VCaP (cell line): ENCODE results near the gene CSDE1.
A peak's percentile ranks its signal among the peaks of the same experiment; 100 is the strongest.
"Not testable (repeated sequence)": the region's sequence is repeated elsewhere in the genome, so short reads cannot be mapped to it uniquely, and the experiment has no call there.

ENCODE experiments used
- H3K27ac ChIP-seq: fragments of 450-650 bp; 2 replicates; pipeline ENCODE4 v1.5.1; 2017
- TF ChIP-seq, protein P1 (sequence below): fragments of 450-650 bp; conservative IDR thresholded peaks from 2 replicates; pipeline ENCODE4 v1.5.1; 2017; ENCODE audit warnings: mild to moderate bottlenecking, moderate library complexity

The CSDE1 gene

DNA sequence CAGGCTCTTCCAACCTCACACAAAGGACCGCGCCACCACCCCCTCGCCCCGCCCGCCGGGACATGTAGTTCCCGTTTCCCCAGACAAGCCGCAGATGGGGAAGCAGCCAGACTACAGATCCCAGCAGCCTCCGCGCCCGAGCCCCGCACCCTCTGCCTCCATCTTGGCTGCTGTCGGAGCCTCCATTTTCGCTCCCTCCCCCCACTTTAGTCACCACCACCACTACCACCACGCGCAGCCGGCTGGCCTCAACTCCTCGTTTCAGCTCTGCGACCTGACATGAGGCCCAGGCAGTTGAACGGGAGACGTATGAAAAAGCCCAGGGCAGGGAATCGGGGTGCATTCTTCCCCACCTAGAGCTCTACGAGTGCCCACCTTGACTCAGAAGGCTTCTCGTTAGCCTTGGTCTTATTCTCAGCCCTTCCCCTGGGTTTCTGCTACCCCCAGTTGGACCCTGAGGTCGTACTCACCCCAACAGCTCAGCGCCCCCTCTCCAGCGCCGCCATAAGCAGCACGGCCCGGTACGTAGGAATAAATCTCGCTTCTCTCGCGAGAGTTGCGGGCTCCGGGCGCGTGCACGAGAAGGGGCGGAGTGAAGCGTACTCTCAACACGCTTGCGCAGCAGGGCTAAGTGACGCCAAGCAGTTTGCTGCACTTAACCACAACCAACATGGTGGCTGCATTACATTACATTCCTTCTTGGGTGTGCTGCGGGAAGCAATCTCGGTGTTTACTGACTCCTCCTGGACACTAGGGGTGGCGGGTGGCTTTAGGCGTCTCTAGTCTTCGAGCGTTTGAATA, at the start of gene CSDE1:
Gene CSDE1, minus strand, starts transcription at position 530 of the 801 bp plus-strand sequence. CDS start 18,094 bp downstream, outside the sequence.
- TF ChIP-seq, protein P1, sequence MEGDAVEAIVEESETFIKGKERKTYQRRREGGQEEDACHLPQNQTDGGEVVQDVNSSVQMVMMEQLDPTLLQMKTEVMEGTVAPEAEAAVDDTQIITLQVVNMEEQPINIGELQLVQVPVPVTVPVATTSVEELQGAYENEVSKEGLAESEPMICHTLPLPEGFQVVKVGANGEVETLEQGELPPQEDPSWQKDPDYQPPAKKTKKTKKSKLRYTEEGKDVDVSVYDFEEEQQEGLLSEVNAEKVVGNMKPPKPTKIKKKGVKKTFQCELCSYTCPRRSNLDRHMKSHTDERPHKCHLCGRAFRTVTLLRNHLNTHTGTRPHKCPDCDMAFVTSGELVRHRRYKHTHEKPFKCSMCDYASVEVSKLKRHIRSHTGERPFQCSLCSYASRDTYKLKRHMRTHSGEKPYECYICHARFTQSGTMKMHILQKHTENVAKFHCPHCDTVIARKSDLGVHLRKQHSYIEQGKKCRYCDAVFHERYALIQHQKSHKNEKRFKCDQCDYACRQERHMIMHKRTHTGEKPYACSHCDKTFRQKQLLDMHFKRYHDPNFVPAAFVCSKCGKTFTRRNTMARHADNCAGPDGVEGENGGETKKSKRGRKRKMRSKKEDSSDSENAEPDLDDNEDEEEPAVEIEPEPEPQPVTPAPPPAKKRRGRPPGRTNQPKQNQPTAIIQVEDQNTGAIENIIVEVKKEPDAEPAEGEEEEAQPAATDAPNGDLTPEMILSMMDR = peak; percentile 67
- peak within 1 kb of the TSS; percentile 97 for H3K27ac ChIP-seq

DNA sequence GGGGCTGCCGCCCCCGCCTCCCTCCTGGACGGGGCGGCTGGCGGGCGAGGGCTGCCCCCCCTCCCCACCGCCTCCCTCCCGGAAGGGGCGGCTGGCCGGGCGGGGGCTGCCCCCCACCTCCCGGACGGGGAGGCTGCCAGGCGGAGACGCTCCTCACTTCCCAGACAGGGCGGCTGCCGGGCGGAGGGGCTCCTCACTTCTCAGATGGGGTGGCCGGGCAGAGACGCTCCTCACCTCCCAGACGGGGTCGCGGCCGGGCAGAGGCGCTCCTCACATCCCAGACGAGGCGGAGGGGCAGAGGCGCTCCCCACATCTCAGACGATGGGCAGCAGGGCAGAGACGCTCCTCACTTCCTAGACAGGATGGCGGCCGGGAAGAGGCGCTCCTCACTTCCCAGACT, 46.7 kb upstream of the CSDE1 start:
- H3K27ac ChIP-seq = not testable (repeated sequence)

- TF ChIP-seq, protein P1 = no peak
- no peak overlapping the region for H3K27ac ChIP-seq
These were observed 45.2 kb upstream of the CSDE1 start for GRCh38 chr1:114803001-114803400.

DNA sequence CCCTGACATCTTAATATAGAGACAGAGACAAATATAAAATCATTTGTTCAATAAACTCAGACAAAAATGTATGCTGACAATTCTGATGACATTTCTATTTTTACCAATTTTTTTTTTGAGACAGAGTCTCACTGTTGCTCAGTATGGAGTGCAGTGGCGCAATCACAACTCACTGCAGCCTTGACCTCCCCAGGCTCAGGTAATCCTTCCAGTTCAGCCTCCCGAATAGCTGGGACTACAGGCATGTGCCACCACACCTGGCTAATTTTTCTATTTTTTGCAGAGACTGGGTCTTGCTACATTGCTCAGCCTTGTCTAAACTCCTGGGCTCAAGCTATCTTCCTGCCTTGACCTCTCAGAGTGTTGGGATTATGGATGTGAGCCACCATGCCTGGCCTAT, 36.3 kb upstream of the CSDE1 start:
- H3K27ac ChIP-seq = no peak overlapping the region
- TF ChIP-seq, protein P1 = no peak

GRCh38 chr1:114790581-114790980, 32.8 kb upstream of the CSDE1 start:
- not testable (repeated sequence) for H3K27ac ChIP-seq

GRCh38 chr1:114786440-114786839, 28.7 kb upstream of the CSDE1 start:
- H3K27ac ChIP-seq = not testable (repeated sequence)

DNA sequence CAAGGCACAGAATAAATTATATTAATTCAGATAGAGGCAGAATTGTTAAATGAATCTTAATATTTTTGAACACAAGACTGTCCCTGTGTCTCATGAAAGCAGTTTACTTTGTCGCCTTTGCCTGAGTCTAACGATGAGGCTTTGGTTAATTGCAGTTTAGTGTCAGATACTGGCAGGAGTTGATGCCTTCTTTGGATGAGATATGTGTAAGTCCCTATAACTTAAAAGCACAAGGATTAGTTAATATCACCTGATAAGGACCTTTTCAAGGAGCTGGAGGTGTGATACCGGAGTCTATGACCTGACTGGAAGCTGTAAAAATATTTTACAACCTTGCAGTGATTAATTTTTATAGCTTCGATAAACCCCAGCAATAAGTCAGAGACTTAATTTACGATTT, 24.7 kb upstream of the CSDE1 start:
- TF ChIP-seq, protein P1 = no peak
- no peak overlapping the region for H3K27ac ChIP-seq

DNA sequence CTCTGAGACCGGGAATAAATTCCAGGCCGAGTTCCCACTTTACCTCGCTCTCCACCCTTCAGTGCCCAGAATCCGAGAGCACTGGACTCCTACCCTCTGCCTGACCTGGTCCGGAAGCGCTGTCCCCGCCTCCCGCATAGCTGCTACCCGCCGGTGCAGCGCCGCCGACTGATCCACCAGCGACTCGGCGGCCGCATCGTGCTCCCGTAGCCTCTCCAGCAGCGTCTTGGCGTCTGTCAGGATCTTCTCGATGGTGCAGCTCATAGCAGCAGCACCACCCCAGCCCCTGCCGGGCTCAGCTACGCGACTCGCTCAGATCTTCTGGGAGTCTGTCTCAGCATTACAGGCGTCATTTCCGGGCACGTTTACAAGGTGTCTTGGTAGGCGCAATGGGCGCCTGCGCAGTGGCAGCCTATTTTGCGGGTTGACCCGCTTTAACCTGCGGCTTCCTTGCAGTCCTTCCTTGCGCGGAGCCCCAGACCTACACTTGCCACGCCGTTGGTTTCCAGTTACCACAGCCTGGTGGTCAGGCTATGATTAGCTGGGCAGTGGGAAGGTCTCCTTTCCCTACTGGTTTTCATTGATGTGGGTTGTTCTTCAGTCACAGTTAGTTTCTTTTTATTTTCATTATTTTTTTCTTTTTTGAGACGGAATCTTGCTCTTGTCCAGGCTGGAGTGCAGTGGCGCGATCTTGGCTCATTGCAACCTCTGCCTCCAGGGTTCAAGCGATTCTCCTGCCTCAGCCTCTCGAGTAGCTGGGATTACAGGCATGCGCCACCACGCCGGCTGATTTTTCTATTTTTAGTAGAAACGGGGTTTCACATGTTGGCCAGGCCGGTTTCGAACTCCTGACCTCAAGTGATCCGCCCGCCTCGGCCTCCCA, 22.8 kb upstream of the CSDE1 start, which contains the start of gene SIKE1:
Gene SIKE1, minus strand, starts transcription at position 342 of the 883 bp plus-strand sequence. Its CDS starts 78 bp downstream, at position 264.
- peak within 1 kb of the TSS; percentile 85 for H3K27ac ChIP-seq
- TF ChIP-seq, protein P1 = no peak

- TF ChIP-seq, protein P1 = no peak
- peak overlapping the region; percentile 85 for H3K27ac ChIP-seq
These were observed 21.9 kb upstream of the CSDE1 start for GRCh38 chr1:114779722-114780121.

DNA sequence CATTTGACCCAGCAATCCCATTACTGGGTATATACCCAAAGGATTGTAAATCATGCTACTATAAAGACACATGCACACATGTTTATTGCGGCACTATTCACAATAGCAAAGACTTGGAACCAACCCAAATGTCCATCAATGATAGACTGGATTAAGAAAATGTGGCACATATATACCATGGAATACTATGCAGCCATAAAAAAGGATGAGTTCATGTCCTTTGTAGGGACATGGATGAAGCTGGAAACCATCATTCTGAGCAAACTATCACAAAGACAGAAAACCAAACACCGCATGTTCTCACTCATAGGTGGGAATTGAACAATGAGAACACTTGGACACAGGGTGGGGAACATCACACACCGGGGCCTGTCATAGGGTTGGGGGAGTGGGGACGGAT, 18.9 kb upstream of the CSDE1 start:
- not testable (repeated sequence) for H3K27ac ChIP-seq
